ENCODE data around the gene SRMS.

DNA sequence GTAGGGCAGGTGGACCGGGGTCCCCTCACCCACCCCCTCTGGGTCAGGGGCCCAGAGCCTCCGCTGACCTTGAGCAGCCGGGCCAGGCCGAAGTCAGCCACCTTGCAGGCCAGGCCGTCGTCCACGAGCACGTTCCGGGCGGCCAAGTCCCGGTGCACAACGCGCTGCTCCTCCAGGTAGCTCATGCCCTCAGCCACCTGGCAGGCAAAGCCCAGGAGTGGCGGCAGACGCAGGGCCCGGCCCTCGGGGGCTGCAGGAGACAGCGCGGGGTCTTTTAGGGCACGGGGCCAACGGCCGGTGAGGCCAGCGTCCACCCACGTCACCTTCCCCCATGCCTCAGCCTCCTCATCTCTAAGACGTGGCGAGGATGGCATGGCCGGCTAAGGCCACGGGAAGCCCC lies 6.2 kb downstream of the SRMS start:
- TF ChIP-seq, protein P1, sequence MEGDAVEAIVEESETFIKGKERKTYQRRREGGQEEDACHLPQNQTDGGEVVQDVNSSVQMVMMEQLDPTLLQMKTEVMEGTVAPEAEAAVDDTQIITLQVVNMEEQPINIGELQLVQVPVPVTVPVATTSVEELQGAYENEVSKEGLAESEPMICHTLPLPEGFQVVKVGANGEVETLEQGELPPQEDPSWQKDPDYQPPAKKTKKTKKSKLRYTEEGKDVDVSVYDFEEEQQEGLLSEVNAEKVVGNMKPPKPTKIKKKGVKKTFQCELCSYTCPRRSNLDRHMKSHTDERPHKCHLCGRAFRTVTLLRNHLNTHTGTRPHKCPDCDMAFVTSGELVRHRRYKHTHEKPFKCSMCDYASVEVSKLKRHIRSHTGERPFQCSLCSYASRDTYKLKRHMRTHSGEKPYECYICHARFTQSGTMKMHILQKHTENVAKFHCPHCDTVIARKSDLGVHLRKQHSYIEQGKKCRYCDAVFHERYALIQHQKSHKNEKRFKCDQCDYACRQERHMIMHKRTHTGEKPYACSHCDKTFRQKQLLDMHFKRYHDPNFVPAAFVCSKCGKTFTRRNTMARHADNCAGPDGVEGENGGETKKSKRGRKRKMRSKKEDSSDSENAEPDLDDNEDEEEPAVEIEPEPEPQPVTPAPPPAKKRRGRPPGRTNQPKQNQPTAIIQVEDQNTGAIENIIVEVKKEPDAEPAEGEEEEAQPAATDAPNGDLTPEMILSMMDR (IDR thresholded peaks at IDR 0.05), result no peak
- TF ChIP-seq POLR2AphosphoS5 (IDR thresholded peaks at IDR 0.05), result no peak
